HG03139 (cell line): ENCODE measurements around the gene UNCX.
"Not testable (repeated sequence)": the region's sequence is repeated elsewhere in the genome, so short reads cannot be mapped to it uniquely, and the experiment has no call there.

Source experiments
- ATAC-seq: cut with Tn5 transposase; IDR thresholded peaks from one replicate; pipeline ENCODE4 v1.9.1; 2021; ENCODE audit not compliant: unreplicated experiment

UNCX gene

DNA sequence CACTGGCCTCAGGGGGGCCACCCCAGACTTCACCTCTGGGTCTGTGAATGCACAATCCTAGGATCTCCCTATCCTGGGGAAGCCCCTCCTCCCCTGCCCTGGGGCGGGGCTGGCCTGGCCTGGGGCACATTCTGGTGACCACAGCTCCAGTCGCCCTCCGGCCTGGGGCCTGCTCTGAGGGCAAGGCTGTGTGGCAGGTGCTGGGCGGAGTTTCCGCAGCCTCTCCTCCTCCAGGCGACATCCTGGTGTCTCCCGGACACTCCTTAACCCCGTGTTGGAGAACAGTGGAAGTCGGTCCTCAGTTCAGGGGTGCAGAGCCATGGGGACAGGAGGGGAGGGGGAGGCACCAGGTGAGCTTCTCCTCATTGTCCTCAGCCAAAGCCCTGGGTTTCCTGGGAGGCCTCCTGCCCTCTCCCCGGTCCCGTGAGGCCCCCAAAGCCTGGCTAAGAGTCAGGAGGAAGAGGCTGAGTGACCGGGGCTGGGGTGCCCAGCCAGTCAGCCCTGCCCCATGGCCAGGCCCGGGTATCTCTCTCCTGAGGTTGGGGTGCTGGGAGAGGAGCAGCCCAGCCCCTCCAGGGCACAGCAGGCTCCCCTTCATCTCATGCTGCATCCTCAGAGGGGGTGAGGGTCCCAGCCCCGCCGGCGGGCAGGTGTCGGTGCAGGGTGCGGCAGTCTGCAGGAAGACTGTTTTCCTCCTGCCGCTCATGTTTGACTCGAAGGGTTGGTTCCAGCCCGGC is 22.6 kb downstream of the UNCX start:
- no peak for ATAC-seq

DNA sequence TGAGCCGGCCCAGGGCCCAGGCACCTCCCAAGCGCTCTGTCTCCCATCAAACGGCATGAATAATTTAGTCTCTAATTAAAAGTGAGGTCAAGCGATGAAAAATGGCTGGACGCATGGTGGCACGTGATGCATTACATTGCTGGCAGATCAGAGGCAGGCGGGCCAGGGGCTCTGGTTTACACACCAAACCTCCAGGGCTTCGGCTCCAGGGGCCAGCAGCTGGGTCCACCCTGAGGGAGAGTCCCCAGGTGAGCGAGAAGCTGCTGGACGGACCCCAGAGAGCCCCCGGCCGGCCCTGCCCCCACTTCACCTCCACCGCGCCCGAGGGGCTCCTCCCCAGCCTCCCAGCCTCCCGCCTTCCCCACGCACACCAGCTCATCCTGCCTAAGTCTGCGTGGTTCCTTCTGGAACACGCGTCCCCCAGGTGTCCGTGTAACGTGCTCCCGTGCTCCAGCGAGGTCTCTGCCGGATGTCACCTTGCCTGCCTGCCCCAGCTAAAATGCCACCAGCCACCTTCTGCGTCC is 23.2 kb downstream of the UNCX start:
- ATAC-seq, result no peak

DNA sequence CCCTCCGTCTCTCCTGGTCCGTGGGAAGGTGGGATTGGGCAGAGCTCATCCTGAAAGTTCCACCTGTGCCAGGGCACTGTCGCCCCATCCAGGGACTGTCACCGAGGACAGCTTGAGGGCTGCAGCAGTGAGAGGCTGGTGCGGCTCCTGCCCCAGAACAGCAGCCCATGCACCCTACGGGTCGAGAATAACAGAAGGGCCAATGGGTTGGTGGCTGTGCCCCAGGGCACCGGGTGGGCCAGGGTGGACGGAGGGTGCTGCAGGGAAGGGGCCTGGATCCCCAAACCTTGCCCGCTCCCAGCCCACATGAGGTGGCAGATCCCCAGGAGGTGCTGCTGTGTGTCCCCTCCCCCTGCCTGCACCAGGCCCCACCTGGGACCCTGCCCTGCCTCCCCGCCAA is 23.9 kb downstream of the UNCX start:
- no peak for ATAC-seq

DNA sequence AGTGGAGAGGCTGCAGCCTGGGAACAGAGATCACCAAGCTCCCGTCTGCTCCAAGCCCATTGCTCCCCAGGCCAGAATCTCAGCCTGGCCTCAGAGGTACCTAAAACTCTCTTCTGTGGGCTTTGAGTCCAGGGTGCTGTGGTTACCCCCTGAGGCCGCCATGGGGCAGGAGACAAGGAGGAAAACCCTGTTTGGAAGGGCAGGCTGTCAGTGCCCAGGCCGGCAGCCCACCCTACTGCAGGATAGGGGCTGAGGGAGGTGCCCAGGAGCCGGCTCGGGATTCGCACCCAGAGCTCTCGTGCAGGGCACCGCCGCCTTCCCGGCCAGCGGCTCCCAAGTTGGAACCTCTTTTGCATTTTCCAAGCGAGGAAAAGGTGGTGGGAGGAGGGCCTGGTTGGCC is 24.5 kb downstream of the UNCX start:
- no peak for ATAC-seq

DNA sequence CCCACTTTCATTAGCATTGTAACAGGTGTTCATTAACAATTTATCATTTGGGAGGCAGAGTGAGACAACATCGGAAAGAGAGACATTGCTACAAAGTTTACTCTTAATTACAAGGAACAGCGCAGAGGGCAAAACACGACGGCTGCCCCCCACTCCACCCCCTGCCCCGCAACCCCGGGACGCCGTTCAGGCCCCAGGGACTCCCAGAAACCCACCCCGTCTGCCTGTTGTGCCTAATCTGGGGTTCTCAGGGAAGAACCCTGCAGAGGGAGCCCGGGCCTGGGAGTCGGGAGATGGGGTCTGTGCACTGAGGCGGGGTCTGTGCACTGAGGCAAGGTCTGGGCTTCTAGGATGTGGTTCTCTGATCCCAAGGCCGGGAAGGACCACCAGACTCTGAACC is 25.2 kb downstream of the UNCX start:
- ATAC-seq, result no peak

DNA sequence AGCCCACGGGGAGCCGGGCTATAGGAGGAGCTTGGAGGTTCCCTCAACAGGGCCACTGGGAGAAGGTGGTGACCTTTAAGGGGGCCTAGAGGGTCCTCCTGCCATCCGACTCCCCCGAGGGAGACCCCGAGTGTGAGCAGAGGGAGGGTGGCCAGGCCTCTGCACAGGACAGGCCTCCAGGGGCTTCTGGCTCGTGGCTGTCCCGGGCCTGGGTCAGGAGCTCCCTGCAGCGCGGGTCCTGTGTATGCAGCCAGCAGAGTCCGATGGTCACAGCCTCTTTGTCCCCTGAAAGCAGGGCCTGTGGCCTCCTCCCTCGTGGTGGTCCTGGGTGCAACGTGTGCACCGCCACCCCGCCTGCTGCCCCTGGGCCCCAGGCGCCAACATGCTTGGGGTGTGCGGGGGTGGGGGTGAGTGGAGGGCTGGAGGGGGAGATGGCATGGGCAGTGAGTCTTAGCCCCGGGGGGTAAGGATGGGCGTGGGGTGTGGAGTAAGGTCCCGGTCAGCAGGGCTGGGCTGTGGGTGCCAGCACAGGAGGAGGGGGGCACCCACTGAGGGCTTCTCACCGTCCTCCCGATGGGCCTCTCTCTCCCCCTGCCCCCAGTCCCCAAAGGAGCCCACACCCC is 27.1 kb downstream of the UNCX start:
- ATAC-seq, result no peak

DNA sequence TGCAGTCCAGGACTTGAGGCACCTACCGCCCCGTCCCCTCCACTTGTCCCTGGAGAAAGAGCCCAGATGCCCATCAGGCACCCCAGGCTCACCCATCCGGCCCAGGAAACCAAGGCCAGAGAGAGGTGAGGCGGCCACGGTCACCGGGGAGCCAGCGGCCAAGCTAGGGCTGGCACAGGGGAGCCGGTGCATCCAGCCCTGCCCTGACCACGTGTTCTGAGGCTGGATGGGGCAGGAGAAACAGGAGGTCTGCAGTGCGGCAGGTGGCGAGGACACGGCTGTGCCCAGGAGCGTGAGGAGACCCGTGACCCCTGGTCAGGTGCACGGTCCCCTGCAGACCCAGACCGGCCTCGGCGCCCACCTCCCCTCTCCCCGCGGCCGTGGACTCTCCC is 27.6 kb downstream of the UNCX start:
- ATAC-seq, result no peak

DNA sequence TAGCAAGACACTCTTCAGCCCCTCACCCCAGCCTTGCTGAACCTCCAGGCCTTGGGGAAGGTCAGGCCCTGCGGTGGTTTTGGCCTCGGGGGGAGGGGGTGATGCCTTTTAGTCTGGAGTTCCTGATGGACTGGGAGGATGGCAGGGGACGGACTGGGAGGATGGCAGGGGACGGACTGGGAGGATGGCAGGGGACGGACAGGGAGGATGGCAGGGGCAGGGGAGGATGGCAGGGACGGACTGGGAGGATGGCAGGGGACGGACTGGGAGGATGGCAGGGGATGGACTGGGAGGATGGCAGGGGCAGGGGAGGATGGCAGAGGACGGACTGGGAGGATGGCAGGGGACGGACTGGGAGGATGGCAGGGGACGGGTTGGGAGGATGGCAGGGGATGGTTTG is 28.4 kb downstream of the UNCX start:
- not testable (repeated sequence) for ATAC-seq

DNA sequence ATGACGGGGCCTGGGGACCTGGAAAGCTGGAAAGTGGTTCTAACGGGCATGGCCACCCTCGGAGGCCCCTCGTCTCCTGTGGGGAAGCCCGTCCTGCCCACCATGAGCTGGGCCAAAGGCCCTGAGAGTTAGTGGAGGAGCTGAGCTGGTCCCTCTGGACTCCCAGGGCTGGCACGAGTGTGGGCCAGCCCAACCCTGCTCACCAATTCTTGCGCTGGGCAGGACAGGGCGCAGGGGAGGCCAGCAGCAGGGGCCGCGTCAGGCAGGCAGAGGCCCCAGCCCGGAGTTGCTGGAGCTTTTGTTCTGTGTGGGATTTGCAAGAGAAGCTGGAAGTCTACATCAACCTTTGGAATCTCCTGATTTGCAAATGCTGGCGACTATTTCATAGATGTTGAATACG is 29.8 kb downstream of the UNCX start:
- no peak for ATAC-seq

DNA sequence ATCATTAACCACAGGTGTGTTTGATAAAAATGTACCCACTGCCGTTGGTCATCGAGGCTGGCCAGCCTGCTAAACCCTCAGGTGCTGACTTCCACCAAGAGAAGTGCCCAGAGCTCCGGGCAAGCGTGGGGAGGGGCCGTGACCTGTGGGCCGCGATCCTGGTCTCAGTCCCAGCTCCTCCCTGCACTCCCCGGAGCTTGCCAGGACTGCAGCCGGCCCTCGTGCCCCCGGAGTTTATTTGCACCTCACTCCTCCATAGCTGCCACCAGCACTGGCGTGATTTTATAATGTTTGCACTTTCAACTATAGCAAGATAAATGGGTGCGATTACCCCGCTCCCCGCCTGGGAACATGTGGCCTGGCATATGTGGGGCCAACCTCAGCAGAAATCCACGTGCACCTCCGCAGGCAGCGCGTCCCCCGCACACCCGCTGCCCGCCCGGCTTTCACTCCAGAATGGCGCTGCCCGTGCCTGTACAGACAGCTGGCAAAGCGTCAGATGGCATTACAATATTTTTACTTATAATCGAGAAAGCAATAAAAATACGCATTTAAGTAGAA is 30.8 kb downstream of the UNCX start:
- ATAC-seq, result no peak

DNA sequence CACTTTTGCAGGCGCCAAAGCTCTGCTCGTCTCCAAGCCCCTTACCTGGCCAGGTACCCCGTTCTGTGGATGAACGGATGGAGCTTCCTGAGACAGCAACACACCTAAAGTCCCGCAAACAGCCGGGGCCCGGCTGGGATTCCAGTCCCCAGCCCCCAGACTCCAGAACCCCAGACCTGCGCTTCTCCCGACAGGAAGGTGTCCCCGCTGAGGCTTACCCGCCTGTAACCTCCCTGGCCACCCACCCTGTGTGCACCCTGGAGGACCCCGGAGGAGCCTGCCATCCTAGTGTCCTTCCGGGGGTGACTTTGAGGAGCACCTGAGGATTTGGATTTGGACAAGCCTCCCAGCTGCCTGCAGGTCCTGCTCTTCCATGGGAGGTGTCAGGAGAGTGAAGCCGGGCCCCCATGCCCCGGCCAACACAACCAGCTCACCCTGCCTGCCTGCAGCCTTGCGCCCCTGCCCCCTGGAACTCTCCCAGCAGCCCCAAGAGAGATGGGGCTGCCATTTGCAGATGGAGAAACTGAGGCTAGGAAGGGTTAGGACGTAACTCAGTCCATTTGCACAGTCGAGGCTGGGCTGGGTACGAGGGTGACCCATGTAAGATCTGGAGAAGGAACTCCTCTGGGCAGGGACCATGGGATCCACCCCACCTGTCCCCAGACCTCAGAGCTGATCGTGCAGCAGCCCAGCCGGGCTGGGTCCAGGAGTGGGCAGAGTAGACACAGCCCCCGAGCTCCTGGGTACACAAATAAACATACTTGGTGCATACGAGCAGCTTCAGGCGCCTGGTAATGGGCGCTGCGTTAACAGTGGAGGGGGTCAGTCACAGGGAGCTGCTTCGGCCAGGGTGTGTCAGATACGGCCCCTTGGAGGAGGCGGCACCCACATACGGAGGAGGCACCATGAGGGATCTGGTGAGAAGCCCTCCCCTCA is 31.9 kb downstream of the UNCX start:
- ATAC-seq, result no peak

DNA sequence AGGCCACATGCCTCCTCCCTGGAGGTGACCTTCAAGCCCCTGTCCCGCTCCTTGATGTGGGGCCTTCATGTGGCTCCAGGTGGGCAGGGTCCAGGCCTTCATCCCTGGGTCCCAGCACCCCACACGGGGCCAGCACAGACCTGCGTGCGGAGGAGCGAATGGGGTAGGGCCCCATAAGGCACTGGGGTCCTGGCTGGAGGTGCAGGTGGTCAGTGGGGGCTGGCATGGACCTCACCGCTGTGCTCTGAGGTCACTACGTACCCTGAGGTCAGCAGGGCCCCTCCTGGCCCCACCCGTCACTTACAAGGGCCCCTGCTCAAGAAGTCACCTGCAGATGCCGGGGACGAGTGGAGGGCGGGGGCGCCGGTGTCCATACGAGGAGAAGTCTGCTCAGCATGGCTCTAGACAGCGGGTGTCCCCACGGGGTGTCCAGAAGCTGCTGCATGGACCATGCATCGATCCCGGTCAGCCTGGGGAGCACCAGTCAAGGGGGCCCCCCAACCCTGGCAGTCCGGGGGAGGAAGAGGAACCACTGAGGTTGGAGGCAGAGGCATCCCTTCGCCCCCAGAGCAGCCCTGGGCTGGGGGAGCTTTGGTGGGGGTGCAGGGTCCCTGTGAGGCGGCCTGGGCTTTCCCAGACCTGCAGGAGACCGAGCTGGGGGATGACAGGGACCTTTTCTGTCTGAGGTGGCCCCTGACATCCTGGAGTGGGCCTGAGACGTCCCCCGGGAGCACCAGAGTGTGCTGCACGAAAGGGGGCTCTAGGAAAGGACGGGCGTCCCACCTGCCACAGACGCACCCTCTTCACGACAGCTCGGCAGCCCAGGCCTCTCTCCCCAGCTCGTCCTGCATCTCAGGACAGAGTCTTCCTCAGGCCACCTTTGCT is 34.6 kb downstream of the UNCX start:
- ATAC-seq, result no peak

DNA sequence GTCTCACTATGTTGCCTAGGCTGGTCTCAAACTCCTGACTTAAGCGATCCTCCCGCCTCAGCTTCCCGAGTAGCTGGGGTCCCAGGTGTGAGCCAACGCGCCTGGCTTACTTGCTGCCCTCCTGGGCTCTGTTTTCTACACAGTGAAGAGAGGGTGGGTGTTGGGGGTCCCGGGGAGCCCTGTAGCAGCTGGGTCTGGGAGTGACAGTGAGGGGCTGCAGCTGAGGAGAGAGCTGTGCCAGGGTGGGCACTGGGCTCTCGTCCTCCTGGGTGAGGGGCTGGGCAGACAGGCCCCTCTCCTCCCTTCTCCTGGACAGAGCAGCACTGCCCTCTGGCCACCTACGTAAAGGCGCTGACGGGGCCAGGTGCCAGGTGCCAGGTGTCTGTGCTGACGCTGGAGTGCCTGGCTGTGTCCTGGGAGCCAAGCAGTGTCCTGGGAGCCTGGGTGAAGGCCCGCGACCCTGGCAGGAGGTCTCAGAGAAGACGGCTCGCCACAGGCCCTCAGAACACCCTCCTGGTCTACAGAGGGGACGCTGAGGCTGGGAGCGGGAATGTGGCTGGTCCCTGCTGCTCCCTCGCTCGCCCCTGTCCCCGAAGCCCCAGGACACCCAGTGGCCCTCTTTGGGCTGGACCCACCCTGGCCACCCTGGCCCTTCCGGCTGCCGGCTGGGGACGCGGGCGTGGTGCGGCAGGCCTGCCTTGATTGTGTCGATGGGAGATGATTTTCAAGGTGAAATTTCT is 35.6 kb downstream of the UNCX start:
- no peak for ATAC-seq

DNA sequence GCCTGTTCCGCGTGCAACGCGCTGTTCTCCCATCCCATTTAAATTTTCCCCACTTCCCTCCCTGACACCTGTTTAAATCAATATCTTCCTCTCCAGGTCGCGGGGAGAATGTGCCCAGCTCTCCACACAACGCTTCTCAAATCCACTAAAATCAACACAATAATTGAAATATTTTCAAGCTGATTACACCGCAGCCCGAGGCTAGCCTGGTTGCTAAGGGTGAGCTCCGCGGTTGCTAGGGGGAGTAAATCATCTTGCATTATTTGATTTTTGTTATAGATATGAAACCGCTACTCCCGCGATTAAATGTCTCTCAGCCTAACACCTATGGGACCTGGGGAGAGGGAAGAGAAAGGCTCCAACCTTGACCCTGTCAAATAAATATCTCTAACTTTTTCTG is 36.2 kb downstream of the UNCX start:
- ATAC-seq, result no peak

DNA sequence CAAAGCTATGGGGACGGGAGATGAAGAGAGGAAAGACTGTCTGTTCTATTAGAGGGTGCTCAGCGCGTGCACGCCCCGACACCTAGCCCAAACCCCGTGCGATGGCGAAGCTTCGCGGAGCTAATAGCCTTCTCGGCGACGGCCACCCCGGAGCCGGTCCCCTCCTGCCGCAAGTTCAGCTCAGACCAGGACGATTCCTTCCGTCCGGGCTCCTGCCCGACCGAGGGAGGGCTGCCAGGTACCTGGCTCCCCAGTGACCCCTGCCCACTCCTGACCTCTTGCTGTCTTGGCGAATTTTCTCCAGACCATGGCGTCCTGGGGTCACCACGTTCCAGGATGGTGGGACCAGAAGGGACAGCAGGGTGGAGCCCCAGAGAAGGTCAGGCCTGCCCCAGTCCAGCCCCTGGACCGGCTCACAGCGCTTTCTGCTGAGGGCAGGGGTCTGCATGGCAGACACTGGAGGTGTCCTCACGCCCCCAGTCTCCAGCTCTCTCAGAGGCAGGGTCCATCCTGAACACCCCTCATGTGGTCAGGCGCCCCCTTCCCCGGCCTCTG is 36.7 kb downstream of the UNCX start:
- no peak for ATAC-seq

DNA sequence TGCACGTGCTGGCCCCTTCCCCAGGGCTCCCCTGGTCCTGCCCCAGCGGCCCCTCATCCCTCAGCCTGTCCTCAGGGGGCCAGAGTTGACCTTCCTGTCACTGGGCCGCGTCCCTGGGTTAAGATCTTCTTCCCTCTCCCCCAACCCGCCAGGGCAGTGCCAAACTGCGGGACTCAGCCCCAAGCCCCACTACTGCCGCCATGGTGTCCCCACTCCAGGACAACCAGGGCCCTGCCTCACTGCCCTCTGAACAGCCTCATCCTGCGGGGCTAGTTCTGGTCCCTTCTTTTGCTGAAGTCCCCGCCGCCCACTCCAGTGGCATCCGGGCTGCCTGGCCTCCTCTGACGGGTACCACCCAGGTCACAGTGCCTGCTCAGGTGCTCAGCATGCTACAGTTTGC is 37.5 kb downstream of the UNCX start:
- ATAC-seq, result no peak

DNA sequence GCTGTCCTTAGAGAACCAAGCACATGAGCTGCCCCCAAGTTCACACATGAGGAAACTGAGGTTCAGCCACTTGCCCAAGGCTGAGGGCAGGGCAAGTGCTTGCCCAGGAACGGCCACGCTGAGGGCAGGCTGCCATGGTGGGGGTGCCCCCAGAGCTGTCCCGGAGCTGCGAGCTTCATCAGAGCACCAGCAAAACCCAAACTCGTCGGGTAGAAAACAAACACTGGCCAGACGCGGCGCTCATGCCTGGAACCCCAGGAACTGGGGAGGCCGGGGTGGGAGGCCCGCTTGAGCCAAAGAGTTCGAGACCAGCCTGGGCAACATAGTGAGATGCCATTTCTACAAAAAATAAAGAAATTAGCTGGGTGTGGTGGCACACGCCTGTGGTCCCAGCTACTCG is 38.4 kb downstream of the UNCX start:
- ATAC-seq, result no peak

DNA sequence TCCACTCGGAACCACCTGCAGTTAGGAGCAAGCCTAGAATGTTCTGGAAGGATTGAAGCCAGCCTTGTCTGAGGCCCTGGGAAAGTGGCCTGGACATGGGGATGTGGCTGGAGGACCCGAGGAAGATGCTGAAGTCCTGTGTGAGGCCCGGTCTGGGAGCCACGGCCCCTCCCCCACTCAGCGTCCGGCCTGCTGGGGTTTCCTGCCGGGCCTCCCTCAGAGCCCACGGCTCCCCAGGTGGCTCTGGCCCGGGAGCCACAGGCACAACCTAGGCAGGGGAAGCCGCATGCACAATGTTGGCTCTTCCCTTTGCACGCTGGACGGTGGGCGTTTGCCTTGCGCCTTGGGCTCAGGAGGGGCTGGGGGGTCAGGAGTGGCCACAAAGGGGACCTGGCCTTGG is 39.0 kb downstream of the UNCX start:
- ATAC-seq, result no peak

DNA sequence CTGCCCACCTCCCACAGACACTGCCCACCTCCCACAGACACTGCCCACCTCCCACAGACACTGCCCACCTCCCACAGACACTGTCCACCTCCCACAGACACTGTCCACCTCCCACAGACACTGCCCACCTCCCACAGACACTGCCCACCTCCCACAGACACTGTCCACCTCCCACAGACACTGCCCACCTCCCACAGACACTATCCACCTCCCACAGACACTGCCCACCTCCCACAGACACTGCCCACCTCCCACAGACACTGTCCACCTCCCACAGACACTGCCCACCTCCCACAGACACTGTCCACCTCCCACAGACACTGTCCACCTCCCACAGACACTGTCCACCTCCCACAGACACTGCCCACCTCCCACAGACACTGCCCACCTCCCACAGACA is 39.5 kb downstream of the UNCX start:
- ATAC-seq, result not testable (repeated sequence)
